HCT116 (cell line): ENCODE data around the gene TEK. TPM values are rescaled to one million over a fixed set of nuclear protein-coding genes. Genes with fewer than 3 reads are reported as not detected.

Experiments
- ATAC-seq: fragments of 200-7000 bp; cut with Tn5 transposase; 2 replicates; pipeline ENCODE4 v1.9.1; 2020; ENCODE audit warnings: mild to moderate bottlenecking, moderate library complexity
- BruUV-seq: library from RNA; stranded (reverse); fragments of 400-500 nt; replicated peaks from 2 replicates; lab custom pipeline; 2021; lab: Mats Ljungman, UMichigan
- CTCF ChIA-PET: fragments of 300-600 bp; sonication (Branson Sonifier 250); formaldehyde crosslinking; loops from one replicate; lab custom pipeline; 2021; ENCODE audit warnings: antibody characterized with exemption; lab: Charles Lee
- POLR2A ChIA-PET: fragments of 300-600, 350-600 bp; sonication (Branson Sonifier 250); formaldehyde crosslinking; loops from one replicate; lab custom pipeline; 2021; ENCODE audit warnings: antibody characterized with exemption; lab: Charles Lee
- RAD21 ChIA-PET, 2 experiments: fragments of 300-600 bp; sonication (Branson Sonifier 250); formaldehyde crosslinking; loops; one replicate each; lab custom pipeline; 2023; ENCODE audit warnings: low total read pairs in 2 of 2; ENCODE audit not compliant: uncharacterized antibody in 2 of 2, unreplicated experiment in 2 of 2, low non-redundant PET in 1 of 2; lab: Charles Lee
- DNase-seq: peaks from one replicate; pipeline ENCODE4 v3.0.0-alpha.2; 2010; ENCODE audit warnings: low read depth, low spot score
- H2AFZ ChIP-seq: fragments of 200-600 bp; shearing (Covaris generic), sonication (generic); 2 replicates; pipeline ENCODE4 v1.6.1; 2017; ENCODE audit warnings: low read depth, mixed run types, mixed read lengths, antibody characterized with exemption, low read length; ENCODE audit not compliant: poor library complexity, severe bottlenecking
- H3K27ac ChIP-seq: 2 replicates; pipeline ENCODE4 v1.5.1; 2012; ENCODE audit warnings: low read depth, low read length
- H3K27me3 ChIP-seq: fragments of 200-600 bp; sonication (generic); 2 replicates; pipeline ENCODE4 v1.6.1; 2016; ENCODE audit warnings: mixed run types, low read length, mixed read lengths; ENCODE audit not compliant: insufficient read depth
- H3K36me3 ChIP-seq, 2 experiments: fragments of 200-500 bp in 1 of 2; fragments of 200-600 bp in 1 of 2; sonication (Bioruptor generic) in 1 of 2; sonication (generic) in 1 of 2; 2 replicates each; pipeline versions ENCODE4 v1.5.1 to v1.6.1; 2014 to 2016; ENCODE audit warnings: low read length in 2 of 2, inconsistent platforms in 1 of 2, mixed read lengths in 1 of 2, mixed run types in 1 of 2; ENCODE audit not compliant: insufficient read depth in 2 of 2, control insufficient read depth in 1 of 2
- H3K4me1 ChIP-seq, 2 experiments: fragments of 200-600 bp in 1 of 2; sonication (generic) in 1 of 2; 2 replicates each; pipeline versions ENCODE4 v1.5.1 to v1.6.1; 2012 to 2017; ENCODE audit warnings: low read length in 2 of 2, inconsistent platforms in 1 of 2, mild to moderate bottlenecking in 1 of 2, mixed read lengths in 1 of 2, mixed run types in 1 of 2, moderate library complexity in 1 of 2; ENCODE audit not compliant: insufficient read depth in 2 of 2, control insufficient read depth in 1 of 2
- H3K4me2 ChIP-seq: fragments of 200-600 bp; sonication (generic); 2 replicates; pipeline ENCODE4 v1.6.1; 2017; ENCODE audit warnings: mixed run types, low read length, mixed read lengths
- H3K4me3 ChIP-seq, 2 experiments: fragments of 200-600 bp in 1 of 2; sonication (generic) in 1 of 2; replicated peaks in 1 of 2; 2 replicates each; pipeline ENCODE4 v1.5.1; 2011 to 2016; ENCODE audit warnings: low read length in 2 of 2, control low read depth in 1 of 2, low read depth in 1 of 2, mild to moderate bottlenecking in 1 of 2, mixed read lengths in 1 of 2, mixed run types in 1 of 2
- H3K79me2 ChIP-seq: fragments of 200-600 bp; sonication (generic); 2 replicates; pipeline ENCODE4 v1.6.1; 2017; ENCODE audit warnings: mild to moderate bottlenecking, mixed run types, low read length, moderate library complexity, mixed read lengths; ENCODE audit not compliant: insufficient read depth
- H3K9ac ChIP-seq: fragments of 200-600 bp; sonication (generic); 2 replicates; pipeline ENCODE4 v1.6.1; 2016; ENCODE audit warnings: low read length, mixed read lengths
- H3K9me2 ChIP-seq: fragments of 200-600 bp; sonication (generic), shearing (Covaris generic); 2 replicates; pipeline ENCODE4 v1.6.1; 2017; ENCODE audit warnings: mixed run types, mild to moderate bottlenecking, moderate library complexity; ENCODE audit not compliant: insufficient read depth
- H3K9me3 ChIP-seq, 2 experiments: fragments of 200-500 bp in 1 of 2; fragments of 200-600 bp in 1 of 2; sonication (Bioruptor generic) in 1 of 2; sonication (generic) in 1 of 2; 2 replicates each; pipeline ENCODE4 v1.6.1; 2014 to 2017; ENCODE audit warnings: low read length in 2 of 2, mixed read lengths in 2 of 2, inconsistent platforms in 1 of 2, low read depth in 1 of 2, mild to moderate bottlenecking in 1 of 2, mixed run types in 1 of 2, moderate library complexity in 1 of 2; ENCODE audit not compliant: control insufficient read depth in 1 of 2, insufficient read depth in 1 of 2
- H4K20me1 ChIP-seq: fragments of 200-600 bp; sonication (generic), shearing (Covaris generic); 2 replicates; pipeline ENCODE4 v1.6.1; 2017; ENCODE audit warnings: mixed run types, mild to moderate bottlenecking, moderate library complexity; ENCODE audit not compliant: insufficient read depth
- CBX3 ChIP-seq: IDR thresholded peaks from 2 replicates; pipeline ENCODE4 v1.6.1; 2012; ENCODE audit warnings: low read depth
- EZH2 ChIP-seq: fragments of 200-600 bp; sonication (generic); IDR thresholded peaks from 2 replicates; pipeline ENCODE4 v1.6.1; 2017; ENCODE audit warnings: antibody characterized with exemption, mixed run types
- EZH2phosphoT487 ChIP-seq: fragments of 200-600 bp; IDR thresholded peaks from 2 replicates; pipeline ENCODE4 v1.6.1; 2018; ENCODE audit warnings: antibody characterized with exemption, borderline replicate concordance
- FOSL1 ChIP-seq: IDR thresholded peaks from 2 replicates; pipeline ENCODE4 v1.6.1; 2012; ENCODE audit warnings: low read depth
- JUND ChIP-seq: IDR thresholded peaks from 2 replicates; pipeline ENCODE4 v1.6.1; 2012
- POLR2A ChIP-seq: IDR thresholded peaks from 2 replicates; pipeline ENCODE4 v1.7.0; 2011; ENCODE audit warnings: borderline replicate concordance; ENCODE audit not compliant: insufficient read depth, insufficient read length; ENCODE audit errors: extremely low read depth
- POLR2AphosphoS5 ChIP-seq: IDR thresholded peaks from 2 replicates; pipeline ENCODE4 v1.6.1; 2011; ENCODE audit warnings: mild to moderate bottlenecking, low read depth, low read length, moderate library complexity
- SP1 ChIP-seq: IDR thresholded peaks from 2 replicates; pipeline ENCODE4 v1.6.1; 2012; ENCODE audit warnings: low read depth
- SRF ChIP-seq: IDR thresholded peaks from 2 replicates; pipeline ENCODE4 v1.6.1; 2012; ENCODE audit warnings: low read depth
- YY1 ChIP-seq: IDR thresholded peaks from 2 replicates; pipeline ENCODE4 v1.6.1; 2011; ENCODE audit warnings: low read length, low read depth, moderate library complexity, mild to moderate bottlenecking; ENCODE audit not compliant: insufficient replicate concordance; ENCODE audit errors: extremely low read depth
- ZFX ChIP-seq: fragments of 450-650 bp; IDR thresholded peaks from 2 replicates; pipeline ENCODE4 v1.6.1; 2017
- intact Hi-C: fragments of 100-400 bp; cut with micrococcal nuclease; formaldehyde crosslinking; loops from 2 replicates; pipeline ENCODE4 v1.10.0; 2022
- total RNA-seq: library from RNA; stranded (reverse); gene quantifications from one replicate; pipeline ENCODE4 v1.2.1, GENCODE V29; 2021; ENCODE audit not compliant: unreplicated experiment
- TF ChIP-seq, protein P1 (sequence below): IDR thresholded peaks from 2 replicates; pipeline ENCODE4 v1.6.1; 2011; ENCODE audit warnings: mild to moderate bottlenecking, low read length, moderate library complexity; ENCODE audit not compliant: insufficient replicate concordance; ENCODE audit errors: extremely low read depth
- TF ChIP-seq, protein P2 (sequence below): IDR thresholded peaks from 2 replicates; pipeline ENCODE4 v1.6.1; 2012

Gene TEK
- total RNA-seq, 1 experiment from 2014 or later = 0.15 TPM

DNA sequence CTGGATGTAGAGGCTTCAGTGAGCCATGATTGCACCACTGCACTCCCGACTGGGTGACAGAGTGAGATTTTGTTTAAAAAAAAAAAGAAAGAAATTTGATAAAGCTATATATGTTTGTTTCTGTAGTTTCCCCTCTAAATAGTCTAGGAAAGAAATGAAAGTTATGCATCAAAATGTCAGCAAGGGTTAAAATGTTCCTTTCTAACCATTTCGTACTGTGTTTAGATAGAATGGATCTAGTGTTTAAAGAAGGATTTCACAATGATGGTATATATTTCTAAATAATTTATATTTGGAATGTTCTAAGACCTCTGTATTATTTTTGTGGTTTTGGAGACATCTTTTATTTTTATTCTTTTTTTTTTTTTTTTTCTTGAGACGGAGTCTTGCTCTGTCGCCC lies 22.7 kb downstream of the TEK start:
- POLR2A ChIA-PET = no interaction called here
- CTCF ChIA-PET = no interaction called here
- Histone ChIP-seq H3K9me3 (no peaks in the 10 kb centered on the region), H4K20me1 (no peaks in the 10 kb centered on the region), H3K79me2 (no peaks in the 10 kb centered on the region), H3K4me3 (no peak overlapping the region), H2AFZ (no peak overlapping the region), H3K9me2 (no peaks in the 10 kb centered on the region), H3K9ac (no peak overlapping the region), H3K27ac (no peak overlapping the region), H3K4me1 (no peaks in the 10 kb centered on the region), H3K36me3 (no peaks in the 10 kb centered on the region), H3K27me3 (peaks cover 6% of the 10 kb centered on the region; the same call in 1 of the 2 replicates), H3K4me2 (no peak overlapping the region)
- DNase-seq (no peak), ATAC-seq (no peak)
- intact Hi-C loops = no loop called here
- RAD21 ChIA-PET = no interaction called here
- TF ChIP-seq FOSL1 = no peak
- TF ChIP-seq ZFX = no peak
- TF ChIP-seq POLR2AphosphoS5 = no peak
- no peak for TF ChIP-seq YY1
- no peak for TF ChIP-seq EZH2
- TF ChIP-seq POLR2A = no peak
- BruUV-seq = no TSS peak

DNA sequence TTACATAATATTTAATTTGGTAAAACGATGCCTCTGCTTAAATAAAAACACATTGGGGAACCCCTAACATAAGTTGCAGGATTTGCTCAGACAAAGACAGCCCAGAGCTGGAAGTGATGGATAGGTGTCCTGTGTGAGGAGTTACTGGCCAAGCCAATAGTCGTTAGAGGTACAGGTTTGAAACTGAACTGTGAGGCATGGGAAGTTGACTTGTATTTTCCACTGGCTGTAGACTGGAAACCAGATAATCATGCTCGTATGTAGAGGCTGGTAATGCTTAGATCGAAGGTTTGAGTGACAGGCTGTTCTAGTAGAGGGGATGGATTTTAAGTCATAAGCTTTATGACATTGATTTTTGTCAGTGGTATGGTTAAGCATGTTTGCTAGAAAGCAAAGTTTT lies 24.8 kb downstream of the TEK start:
- H3K9me2 ChIP-seq = no peaks in the 10 kb centered on the region

More for the DNA sequence above, 24.8 kb downstream of the TEK start:
- POLR2A ChIA-PET = no interaction called here
- CTCF ChIA-PET = interaction anchor here (0.6 kb wide), 1 partner anchor 40 kb away, joined by 3 read pairs; no protein-coding TSS in a partner anchor
- intact Hi-C loops = no loop called here
- TF ChIP-seq JUND (no peak), YY1 (no peak), SRF (no peak), CBX3 (no peak), SP1 (no peak), POLR2AphosphoS5 (no peak), EZH2phosphoT487 (no peak), ZFX (no peak), POLR2A (no peak), FOSL1 (no peak)
- TF ChIP-seq, protein P1, sequence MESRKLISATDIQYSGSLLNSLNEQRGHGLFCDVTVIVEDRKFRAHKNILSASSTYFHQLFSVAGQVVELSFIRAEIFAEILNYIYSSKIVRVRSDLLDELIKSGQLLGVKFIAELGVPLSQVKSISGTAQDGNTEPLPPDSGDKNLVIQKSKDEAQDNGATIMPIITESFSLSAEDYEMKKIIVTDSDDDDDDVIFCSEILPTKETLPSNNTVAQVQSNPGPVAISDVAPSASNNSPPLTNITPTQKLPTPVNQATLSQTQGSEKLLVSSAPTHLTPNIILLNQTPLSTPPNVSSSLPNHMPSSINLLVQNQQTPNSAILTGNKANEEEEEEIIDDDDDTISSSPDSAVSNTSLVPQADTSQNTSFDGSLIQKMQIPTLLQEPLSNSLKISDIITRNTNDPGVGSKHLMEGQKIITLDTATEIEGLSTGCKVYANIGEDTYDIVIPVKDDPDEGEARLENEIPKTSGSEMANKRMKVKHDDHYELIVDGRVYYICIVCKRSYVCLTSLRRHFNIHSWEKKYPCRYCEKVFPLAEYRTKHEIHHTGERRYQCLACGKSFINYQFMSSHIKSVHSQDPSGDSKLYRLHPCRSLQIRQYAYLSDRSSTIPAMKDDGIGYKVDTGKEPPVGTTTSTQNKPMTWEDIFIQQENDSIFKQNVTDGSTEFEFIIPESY = no peak
- TF ChIP-seq, protein P2, sequence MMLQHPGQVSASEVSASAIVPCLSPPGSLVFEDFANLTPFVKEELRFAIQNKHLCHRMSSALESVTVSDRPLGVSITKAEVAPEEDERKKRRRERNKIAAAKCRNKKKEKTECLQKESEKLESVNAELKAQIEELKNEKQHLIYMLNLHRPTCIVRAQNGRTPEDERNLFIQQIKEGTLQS = no peak
- RAD21 ChIA-PET = no interaction called here
- Histone ChIP-seq H3K9me3 (no peaks in the 10 kb centered on the region), H3K4me2 (no peak overlapping the region), H3K9ac (no peak overlapping the region), H3K4me3 (no peak overlapping the region), H3K27ac (no peak overlapping the region), H3K4me1 (no peaks in the 10 kb centered on the region), H3K79me2 (no peaks in the 10 kb centered on the region), H3K27me3 (peaks cover 6% of the 10 kb centered on the region; the same call in 1 of the 2 replicates), H2AFZ (no peak overlapping the region), H3K36me3 (no peaks in the 10 kb centered on the region), H4K20me1 (no peaks in the 10 kb centered on the region)
- DNase-seq (no peak), ATAC-seq (no peak)
- BruUV-seq = no TSS peak
